HepG2 (cell line): Measurements from ENCODE around the gene PLEKHA3. TPM values are rescaled to one million over a fixed set of nuclear protein-coding genes. Genes with fewer than 3 reads are reported as not detected.

Experiments used
- ARID3A ChIP-seq: IDR thresholded peaks from 2 replicates; pipeline ENCODE4 v1.6.1; 2012; ENCODE audit warnings: low read depth, low read length, improper control_type of control experiment
- ATAD3A ChIP-seq: sonication (generic); formaldehyde crosslinking; IDR thresholded peaks from 2 replicates; pipeline ENCODE4 v1.4.0; 2020; ENCODE audit warnings: missing genetic modification reagents
- ATF4 ChIP-seq, 2 experiments: fragments of 450-650 bp in 1 of 2; sonication (generic) in 1 of 2; formaldehyde crosslinking; IDR thresholded peaks; 2 replicates each; pipeline versions ENCODE4 v1.5.0 to v1.8.0; 2020 to 2022; ENCODE audit warnings: mild to moderate bottlenecking in 1 of 2, missing genetic modification reagents in 1 of 2
- EP300 ChIP-seq, 3 experiments: sonication (generic) in 1 of 3; formaldehyde crosslinking in 1 of 3; IDR thresholded peaks; 2 replicates each; pipeline versions ENCODE4 v1.5.1 to v1.6.1; 2011 to 2020; ENCODE audit warnings: low read depth in 2 of 3, low read length in 2 of 3, borderline replicate concordance in 1 of 3, improper control_type of control experiment in 1 of 3, mild to moderate bottlenecking in 1 of 3, missing genetic modification reagents in 1 of 3, moderate library complexity in 1 of 3
- GLMP ChIP-seq: sonication (generic); formaldehyde crosslinking; IDR thresholded peaks from 2 replicates; pipeline ENCODE4 v1.9.0; 2021; ENCODE audit warnings: missing genetic modification reagents, mild to moderate bottlenecking, borderline replicate concordance
- GZF1 ChIP-seq: sonication (generic); formaldehyde crosslinking; IDR thresholded peaks from 2 replicates; pipeline ENCODE4 v1.5.1; 2020; ENCODE audit warnings: mild to moderate bottlenecking, missing genetic modification reagents
- PLSCR1 ChIP-seq: sonication (generic); formaldehyde crosslinking; IDR thresholded peaks from 2 replicates; pipeline ENCODE4 v1.5.0; 2020; ENCODE audit warnings: missing genetic modification reagents, mild to moderate bottlenecking, borderline replicate concordance
- POLR2A ChIP-seq, 2 experiments: IDR thresholded peaks; 2 replicates each; pipeline ENCODE4 v1.6.1; 2011; ENCODE audit warnings: low read depth in 2 of 2, low read length in 2 of 2, mild to moderate bottlenecking in 1 of 2, moderate library complexity in 1 of 2; ENCODE audit not compliant: insufficient read depth in 1 of 2
- PRPF4 ChIP-seq: fragments of 200-400 bp; formaldehyde crosslinking; IDR thresholded peaks from 2 replicates; pipeline ENCODE4 v1.6.1; 2016; ENCODE audit warnings: low read length, low read depth; ENCODE audit not compliant: poor library complexity, severe bottlenecking
- RXRB ChIP-seq: IDR thresholded peaks from 2 replicates; pipeline ENCODE4 v1.6.1; 2016; ENCODE audit warnings: borderline replicate concordance, missing genetic modification reagents, missing compliant biosample characterization
- SMARCE1 ChIP-seq: fragments of 450-650 bp; IDR thresholded peaks from 2 replicates; pipeline ENCODE4 v1.6.1; 2017; ENCODE audit warnings: borderline replicate concordance
- STAG1 ChIP-seq: sonication (generic); formaldehyde crosslinking; IDR thresholded peaks from 2 replicates; pipeline ENCODE4 v1.4.0; 2020; ENCODE audit warnings: missing genetic modification reagents
- ZBTB3 ChIP-seq: sonication (generic); formaldehyde crosslinking; IDR thresholded peaks from 2 replicates; pipeline ENCODE4 v1.4.0; 2020; ENCODE audit warnings: low read depth, mild to moderate bottlenecking, moderate library complexity, missing genetic modification reagents, borderline replicate concordance
- ZC3H13 ChIP-seq: sonication (generic); formaldehyde crosslinking; IDR thresholded peaks from 2 replicates; pipeline ENCODE4 v1.8.1; 2023; ENCODE audit warnings: mild to moderate bottlenecking, missing genetic modification reagents, moderate library complexity
- ZKSCAN5 ChIP-seq: sonication (generic); formaldehyde crosslinking; IDR thresholded peaks from 2 replicates; pipeline ENCODE4 v1.5.1; 2020; ENCODE audit warnings: mild to moderate bottlenecking, missing genetic modification reagents
- ZNF3 ChIP-seq: IDR thresholded peaks from 2 replicates; pipeline ENCODE4 v1.7.0; 2017; ENCODE audit warnings: inconsistent platforms
- ZNF33A ChIP-seq: sonication (generic); formaldehyde crosslinking; IDR thresholded peaks from 2 replicates; pipeline ENCODE4 v1.5.1; 2020; ENCODE audit warnings: missing genetic modification reagents, mild to moderate bottlenecking, moderate library complexity, borderline replicate concordance
- ZNF354B ChIP-seq: sonication (generic); formaldehyde crosslinking; IDR thresholded peaks from 2 replicates; pipeline ENCODE4 v1.8.0; 2022; ENCODE audit warnings: mild to moderate bottlenecking, missing genetic modification reagents
- ZNF597 ChIP-seq: sonication (generic); formaldehyde crosslinking; IDR thresholded peaks from 2 replicates; pipeline ENCODE4 v1.5.0; 2020; ENCODE audit warnings: missing genetic modification reagents
- ZNF709 ChIP-seq: sonication (generic); formaldehyde crosslinking; IDR thresholded peaks from 2 replicates; pipeline ENCODE4 v1.5.0; 2020; ENCODE audit warnings: mild to moderate bottlenecking, missing genetic modification reagents
- ZNF740 ChIP-seq: sonication (generic); formaldehyde crosslinking; IDR thresholded peaks from 2 replicates; pipeline ENCODE4 v1.4.0; 2020; ENCODE audit warnings: missing genetic modification reagents
- ZNF768 ChIP-seq: sonication (generic); formaldehyde crosslinking; IDR thresholded peaks from 2 replicates; pipeline ENCODE4 v1.4.0; 2020; ENCODE audit warnings: missing genetic modification reagents
- ZSCAN12 ChIP-seq: sonication (generic); formaldehyde crosslinking; IDR thresholded peaks from 2 replicates; pipeline ENCODE4 v1.9.0; 2021; ENCODE audit warnings: mild to moderate bottlenecking, missing genetic modification reagents
- polyA plus RNA-seq, 8 experiments: library from polyadenylated mRNA; depleted of rRNA in 3 of 8; stranded (reverse) in 7 of 8; unstranded in 1 of 8; fragments of >200 nt; fragmentation: Illumina TruSeq in 4 of 8; extraction: Trizol in 4 of 8; gene quantifications; 2 replicates each; pipeline versions ENCODE4 v1.2.1 to v1.2.3, GENCODE V29; 2011 to 2016; ENCODE audit warnings: low read depth in 4 of 8, missing spikeins in 1 of 8, mixed read lengths in 1 of 8; ENCODE audit not compliant: insufficient read depth in 1 of 8
- total RNA-seq, 5 experiments: library from RNA; depleted of rRNA; stranded (reverse); fragments of >200 nt; fragmentation: Illumina TruSeq; extraction: Trizol; gene quantifications; 2 replicates each; pipeline ENCODE4 v1.2.3, GENCODE V29; 2016; ENCODE audit warnings: low read depth in 1 of 5

PLEKHA3 gene
- total and polyA plus RNA-seq, 2 of the 13 experiments (the other 11 are each of a cell fraction or from before 2014, with no cell fraction given) = 11.7 to 23.1 TPM

GRCh38 chr2:178478439-178479274 is 1.6 kb upstream of the PLEKHA3 start, which contains the start of gene FKBP7 (continued):
- TF ChIP-seq PLSCR1 (CRISPR knock-in tag) = no peak
- no peak for TF ChIP-seq GLMP (CRISPR knock-in tag)
- TF ChIP-seq ZNF3 (CRISPR knock-in tag) = no peak
- no peak for TF ChIP-seq ZKSCAN5
- TF ChIP-seq ZNF597 (CRISPR knock-in tag) = no peak
- TF ChIP-seq ARID3A = no peak
- TF ChIP-seq RXRB (CRISPR knock-in tag) = no peak; the same call in 1 of the 2 replicates
- no peak for TF ChIP-seq SMARCE1
- TF ChIP-seq ZNF33A = no peak; the same call in 1 of the 2 replicates
- TF ChIP-seq ATAD3A (CRISPR knock-in tag) = no peak
- peak; percentile 53; the same call in 1 of the 2 replicates for TF ChIP-seq ZNF768
- peak; percentile 43 for TF ChIP-seq GZF1 (CRISPR knock-in tag)
- peak; percentile 79 to 87 for TF ChIP-seq POLR2A (IDR thresholded peaks at IDR 0.05; ENCODE audit: insufficient read depth in 1 of 2, low read depth in 2 of 2, low read length in 2 of 2)
- no peak for TF ChIP-seq ZNF354B (CRISPR knock-in tag)
- TF ChIP-seq ZNF709 = peak; percentile 39; the same call in 1 of the 2 replicates
- peak; percentile 35; the same call in 1 of the 2 replicates for TF ChIP-seq ZSCAN12 (CRISPR knock-in tag)
- TF ChIP-seq STAG1 (CRISPR knock-in tag) = peak; percentile 65
- TF ChIP-seq ZBTB3 (CRISPR knock-in tag) = peak; percentile 67; the same call in 1 of the 2 replicates
- no peak for TF ChIP-seq ZNF740 (CRISPR knock-in tag)
- no peak for TF ChIP-seq PRPF4
- TF ChIP-seq ZC3H13 = peak; percentile 84
- TF ChIP-seq EP300 (IDR thresholded peaks at IDR 0.05; ENCODE audit: low read depth in 2 of 2, low read length in 2 of 2) = 0 out of 4 replicates have a peak, but pooled peaks of 1 of the 2 experiments have one; percentile 18
- no peak; the same call in 1 of the 2 replicates for TF ChIP-seq EP300 (CRISPR knock-in tag; IDR thresholded peaks at IDR 0.05; ENCODE audit: borderline replicate concordance)
- peak in 1 of 2 experiments; percentile 26; a peak in 1 of 4 replicates for TF ChIP-seq ATF4 (CRISPR knock-in tag; IDR thresholded peaks at IDR 0.05)
